ENCODE results near the gene TMEM179. TPM values are rescaled to one million over a fixed set of nuclear protein-coding genes. Genes with fewer than 3 reads are reported as not detected.

TMEM179 gene
- total and polyA plus RNA-seq, 10 of the 15 experiments (the other 5 are each of a cell fraction or from before 2014, with no cell fraction given), result not detected

DNA sequence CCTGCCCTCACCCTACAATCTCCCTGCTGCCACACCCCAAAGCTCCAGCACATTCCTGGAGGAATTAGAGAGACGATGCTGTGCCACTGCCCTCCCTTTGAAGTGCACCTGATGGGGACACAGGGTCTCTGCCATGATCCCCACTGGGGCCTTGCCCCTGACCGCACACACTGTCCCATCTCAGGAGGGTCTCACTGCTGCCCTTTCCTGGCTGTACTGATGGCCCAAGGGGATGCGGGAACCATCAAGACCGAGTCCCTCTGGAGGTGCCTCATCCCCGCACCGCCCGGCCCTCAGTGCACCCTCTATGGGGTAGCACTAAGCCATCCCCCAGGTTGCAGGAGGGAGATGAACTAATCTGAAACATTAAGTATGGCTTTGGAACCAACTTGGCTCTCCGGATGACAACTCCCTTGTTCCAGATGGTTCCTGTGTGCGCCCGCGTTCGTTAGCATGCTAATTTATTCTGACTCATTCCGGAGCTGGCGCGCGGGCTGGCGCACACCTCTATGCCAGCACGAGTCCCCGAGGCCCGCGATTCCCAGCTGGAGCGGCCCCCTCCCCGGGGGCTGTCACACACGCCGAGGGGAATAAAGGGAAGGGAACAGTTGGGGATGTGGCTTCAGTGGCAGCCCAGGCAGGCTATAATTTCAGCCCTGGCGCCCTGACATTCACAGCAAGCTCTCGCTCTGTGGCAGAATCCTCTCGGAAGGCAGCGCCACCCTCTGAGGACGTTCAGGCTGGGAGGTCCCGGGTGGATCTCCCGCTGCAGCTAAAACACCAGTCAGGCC lies 59.2 kb downstream of the TMEM179 start:
- ATAC-seq (no peak), DNase-seq (ENCODE audit: low read depth, low spot score) (no peak), FAIRE-seq (no peak)
- intact Hi-C loops (cut with micrococcal nuclease; ENCODE audit: unreplicated experiment), result no loop called here
- Histone ChIP-seq H3K9me3 (replicated peaks; ENCODE audit: control insufficient read depth, insufficient read depth, low read length) (no peaks in the 10 kb centered on the region), H3K4me3 (no peak overlapping the region), H3K79me2 (ENCODE audit: control insufficient read depth, insufficient read depth, low read length) (no peaks in the 10 kb centered on the region), H4K20me1 (ENCODE audit: control insufficient read depth, insufficient read depth) (no peaks in the 10 kb centered on the region), H3K9ac (ENCODE audit: control insufficient read depth, insufficient read depth, low read length) (no peak overlapping the region), H3K36me3 (ENCODE audit: control insufficient read depth in 2 of 2, insufficient read depth in 2 of 2, low read length in 1 of 2) (no peaks in the 10 kb centered on the region), H3K27ac (ENCODE audit: control insufficient read depth, insufficient read depth) (no peak overlapping the region), H3K4me1 (ENCODE audit: control insufficient read depth, insufficient read depth, low read length) (no peaks in the 10 kb centered on the region), H3K4me2 (ENCODE audit: control insufficient read depth, insufficient read depth) (no peak overlapping the region), H3K27me3 (replicated peaks in 1 of 2; ENCODE audit: control insufficient read depth in 2 of 2, insufficient read depth in 2 of 2, low read length in 1 of 2) (peaks cover 4 to 5% of the 10 kb centered on the region in 2 experiments; a peak in 2 of 4 replicates), H2AFZ (ENCODE audit: control insufficient read depth, low read depth, low read length) (no peak overlapping the region)
- RAD21 ChIA-PET (ENCODE audit: unreplicated experiment), result no interaction called here
- TF ChIP-seq, protein P1, sequence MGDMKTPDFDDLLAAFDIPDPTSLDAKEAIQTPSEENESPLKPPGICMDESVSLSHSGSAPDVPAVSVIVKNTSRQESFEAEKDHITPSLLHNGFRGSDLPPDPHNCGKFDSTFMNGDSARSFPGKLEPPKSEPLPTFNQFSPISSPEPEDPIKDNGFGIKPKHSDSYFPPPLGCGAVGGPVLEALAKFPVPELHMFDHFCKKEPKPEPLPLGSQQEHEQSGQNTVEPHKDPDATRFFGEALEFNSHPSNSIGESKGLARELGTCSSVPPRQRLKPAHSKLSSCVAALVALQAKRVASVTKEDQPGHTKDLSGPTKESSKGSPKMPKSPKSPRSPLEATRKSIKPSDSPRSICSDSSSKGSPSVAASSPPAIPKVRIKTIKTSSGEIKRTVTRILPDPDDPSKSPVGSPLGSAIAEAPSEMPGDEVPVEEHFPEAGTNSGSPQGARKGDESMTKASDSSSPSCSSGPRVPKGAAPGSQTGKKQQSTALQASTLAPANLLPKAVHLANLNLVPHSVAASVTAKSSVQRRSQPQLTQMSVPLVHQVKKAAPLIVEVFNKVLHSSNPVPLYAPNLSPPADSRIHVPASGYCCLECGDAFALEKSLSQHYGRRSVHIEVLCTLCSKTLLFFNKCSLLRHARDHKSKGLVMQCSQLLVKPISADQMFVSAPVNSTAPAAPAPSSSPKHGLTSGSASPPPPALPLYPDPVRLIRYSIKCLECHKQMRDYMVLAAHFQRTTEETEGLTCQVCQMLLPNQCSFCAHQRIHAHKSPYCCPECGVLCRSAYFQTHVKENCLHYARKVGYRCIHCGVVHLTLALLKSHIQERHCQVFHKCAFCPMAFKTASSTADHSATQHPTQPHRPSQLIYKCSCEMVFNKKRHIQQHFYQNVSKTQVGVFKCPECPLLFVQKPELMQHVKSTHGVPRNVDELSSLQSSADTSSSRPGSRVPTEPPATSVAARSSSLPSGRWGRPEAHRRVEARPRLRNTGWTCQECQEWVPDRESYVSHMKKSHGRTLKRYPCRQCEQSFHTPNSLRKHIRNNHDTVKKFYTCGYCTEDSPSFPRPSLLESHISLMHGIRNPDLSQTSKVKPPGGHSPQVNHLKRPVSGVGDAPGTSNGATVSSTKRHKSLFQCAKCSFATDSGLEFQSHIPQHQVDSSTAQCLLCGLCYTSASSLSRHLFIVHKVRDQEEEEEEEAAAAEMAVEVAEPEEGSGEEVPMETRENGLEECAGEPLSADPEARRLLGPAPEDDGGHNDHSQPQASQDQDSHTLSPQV (IDR thresholded peaks at IDR 0.05), result no peak
- TF ChIP-seq CBX5 (IDR thresholded peaks at IDR 0.05; ENCODE audit: low read depth), result no peak
- no peak for TF ChIP-seq KLF5 (IDR thresholded peaks at IDR 0.05; ENCODE audit: partially characterized antibody)
- TF ChIP-seq JUND (IDR thresholded peaks at IDR 0.05; ENCODE audit: low read depth, low read length), result no peak
- TF ChIP-seq, protein P2, sequence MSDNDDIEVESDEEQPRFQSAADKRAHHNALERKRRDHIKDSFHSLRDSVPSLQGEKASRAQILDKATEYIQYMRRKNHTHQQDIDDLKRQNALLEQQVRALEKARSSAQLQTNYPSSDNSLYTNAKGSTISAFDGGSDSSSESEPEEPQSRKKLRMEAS (IDR thresholded peaks at IDR 0.05; ENCODE audit: low read depth, low read length), result no peak
- TF ChIP-seq, protein P3, sequence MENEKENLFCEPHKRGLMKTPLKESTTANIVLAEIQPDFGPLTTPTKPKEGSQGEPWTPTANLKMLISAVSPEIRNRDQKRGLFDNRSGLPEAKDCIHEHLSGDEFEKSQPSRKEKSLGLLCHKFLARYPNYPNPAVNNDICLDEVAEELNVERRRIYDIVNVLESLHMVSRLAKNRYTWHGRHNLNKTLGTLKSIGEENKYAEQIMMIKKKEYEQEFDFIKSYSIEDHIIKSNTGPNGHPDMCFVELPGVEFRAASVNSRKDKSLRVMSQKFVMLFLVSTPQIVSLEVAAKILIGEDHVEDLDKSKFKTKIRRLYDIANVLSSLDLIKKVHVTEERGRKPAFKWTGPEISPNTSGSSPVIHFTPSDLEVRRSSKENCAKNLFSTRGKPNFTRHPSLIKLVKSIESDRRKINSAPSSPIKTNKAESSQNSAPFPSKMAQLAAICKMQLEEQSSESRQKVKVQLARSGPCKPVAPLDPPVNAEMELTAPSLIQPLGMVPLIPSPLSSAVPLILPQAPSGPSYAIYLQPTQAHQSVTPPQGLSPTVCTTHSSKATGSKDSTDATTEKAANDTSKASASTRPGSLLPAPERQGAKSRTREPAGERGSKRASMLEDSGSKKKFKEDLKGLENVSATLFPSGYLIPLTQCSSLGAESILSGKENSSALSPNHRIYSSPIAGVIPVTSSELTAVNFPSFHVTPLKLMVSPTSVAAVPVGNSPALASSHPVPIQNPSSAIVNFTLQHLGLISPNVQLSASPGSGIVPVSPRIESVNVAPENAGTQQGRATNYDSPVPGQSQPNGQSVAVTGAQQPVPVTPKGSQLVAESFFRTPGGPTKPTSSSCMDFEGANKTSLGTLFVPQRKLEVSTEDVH (IDR thresholded peaks at IDR 0.05; ENCODE audit: low read depth, partially characterized antibody), result no peak
- no peak for TF ChIP-seq NFIC (IDR thresholded peaks at IDR 0.05; ENCODE audit: low read depth, low read length)
- TF ChIP-seq TARDBP (IDR thresholded peaks at IDR 0.05; ENCODE audit: borderline replicate concordance), result no peak
- TF ChIP-seq ASH2L (IDR thresholded peaks at IDR 0.05; ENCODE audit: borderline replicate concordance, low read depth), result no peak
- POLR2A ChIA-PET, result no interaction called here
- in situ Hi-C loops (cut with MboI), result no loop called here
- 47% methylated on average over 32 of the region's 32 CpGs for WGBS (ENCODE audit: insufficient coverage, insufficient replicate concordance, low lambda C conversion rate, missing lambda C conversion rate)
- SMC1A ChIA-PET (ENCODE audit: uncharacterized antibody, unreplicated experiment), result no interaction called here
- BruUV-seq (replicated peaks), result no TSS peak
- CTCF ChIA-PET, result no interaction called here
